Activated T-cell treated with anti-CD3 and anti-CD28 coated beads for 24 hours (primary cell): Measurements from ENCODE around the gene GIMAP7.
A peak's percentile ranks its signal among the peaks of the same experiment; 100 is the strongest.
"Not testable (repeated sequence)": the region's sequence is repeated elsewhere in the genome, so short reads cannot be mapped to it uniquely, and the experiment has no call there.

ENCODE experiments used
- DNase-seq: peaks from one replicate; pipeline ENCODE4 v3.0.0-alpha.2; 2020; ENCODE audit warnings: low read depth

The GIMAP7 gene

DNA sequence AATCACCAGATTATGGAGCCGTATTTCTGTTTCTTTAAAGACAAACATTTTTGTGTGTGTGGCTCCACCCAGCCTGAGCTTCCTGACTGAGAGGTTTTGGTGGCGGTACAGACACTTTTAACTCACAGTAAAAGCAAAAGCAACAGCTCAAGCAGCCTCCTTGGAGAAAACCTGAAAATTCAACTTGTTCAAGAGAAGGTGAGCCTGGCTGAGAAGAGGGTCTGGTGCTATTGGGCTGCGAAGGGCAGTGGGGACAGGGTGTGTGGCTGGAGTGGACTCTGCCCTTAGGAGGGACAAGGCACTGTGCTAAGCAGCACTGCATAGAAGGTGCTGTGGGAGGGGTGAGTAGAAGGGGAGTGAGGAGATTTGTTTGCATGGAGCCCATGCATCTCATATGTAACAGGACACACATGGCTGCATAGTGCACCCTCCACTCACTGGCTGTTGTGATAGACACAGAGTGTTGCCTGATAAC is at the start of gene GIMAP7:
Gene GIMAP7 (plus strand): TSS at position 125 of the 475 bp plus-strand sequence. CDS start 5,103 bp downstream, outside the sequence.
- peak; percentile 51 for DNase-seq

DNA sequence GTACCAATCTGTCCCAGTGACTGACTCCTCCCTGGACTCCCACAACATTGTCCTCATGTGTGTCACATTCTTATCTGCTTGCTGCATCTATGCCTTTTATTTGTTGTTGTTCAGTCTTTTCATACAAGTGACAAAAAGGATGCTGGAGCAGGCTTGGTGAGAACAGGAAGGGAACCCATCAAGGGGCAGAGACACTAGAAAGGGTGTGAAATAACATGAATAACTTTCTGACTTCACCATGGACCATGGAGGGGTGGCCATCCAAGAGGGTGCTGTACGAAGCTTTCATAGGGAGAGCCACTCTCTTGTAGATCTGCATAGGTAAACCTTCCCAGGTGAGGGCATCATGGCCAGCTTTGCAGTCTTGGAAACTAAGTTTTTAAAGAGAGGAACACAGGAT is 49.7 kb upstream of the GIMAP7 start:
- no peak for DNase-seq

GRCh38 chr7:150465414-150465813 is 49.3 kb upstream of the GIMAP7 start:
- no peak for DNase-seq

- DNase-seq = no peak
Measured at GRCh38 chr7:150466477-150466876, 48.2 kb upstream of the GIMAP7 start.

DNA sequence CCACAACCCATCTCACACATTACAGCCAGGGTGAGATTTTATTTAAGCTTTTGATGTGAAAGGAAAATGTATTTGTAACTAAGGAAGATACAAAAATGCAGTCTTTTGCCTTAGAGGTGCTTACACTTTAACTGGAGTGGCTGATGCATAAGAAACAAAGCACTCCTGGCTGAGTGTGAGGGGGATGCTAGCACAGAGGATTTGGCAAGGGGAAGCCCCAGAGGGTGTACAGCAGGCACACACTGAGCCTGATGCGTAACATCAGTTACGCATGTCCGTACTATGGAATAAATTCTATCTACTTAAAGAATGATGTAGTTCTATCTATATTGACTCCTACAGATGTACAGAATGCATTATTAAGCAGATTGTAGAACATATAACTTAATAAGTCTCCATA is 46.4 kb upstream of the GIMAP7 start:
- no peak for DNase-seq

DNA sequence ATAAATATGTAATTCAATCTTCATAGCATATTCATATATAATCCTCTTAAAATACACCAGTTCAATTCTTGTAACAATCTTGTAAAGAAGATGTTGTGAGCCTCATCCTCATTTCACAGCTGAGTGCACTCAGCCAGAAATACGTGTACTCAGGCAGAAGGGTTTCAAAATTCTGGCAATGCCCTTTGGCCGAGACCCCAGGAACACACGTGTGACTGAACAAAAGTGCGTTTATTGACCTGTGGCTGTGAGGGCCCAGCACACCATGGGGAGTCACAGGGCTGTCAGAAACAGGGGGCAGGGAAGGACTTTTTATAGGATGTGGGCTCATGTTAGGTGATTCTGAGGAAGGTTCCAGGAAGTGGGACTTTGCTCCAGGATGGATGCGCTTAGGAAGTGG is 42.8 kb upstream of the GIMAP7 start:
- DNase-seq = no peak

- DNase-seq = no peak
Measured at GRCh38 chr7:150473902-150474301, 40.8 kb upstream of the GIMAP7 start.

DNA sequence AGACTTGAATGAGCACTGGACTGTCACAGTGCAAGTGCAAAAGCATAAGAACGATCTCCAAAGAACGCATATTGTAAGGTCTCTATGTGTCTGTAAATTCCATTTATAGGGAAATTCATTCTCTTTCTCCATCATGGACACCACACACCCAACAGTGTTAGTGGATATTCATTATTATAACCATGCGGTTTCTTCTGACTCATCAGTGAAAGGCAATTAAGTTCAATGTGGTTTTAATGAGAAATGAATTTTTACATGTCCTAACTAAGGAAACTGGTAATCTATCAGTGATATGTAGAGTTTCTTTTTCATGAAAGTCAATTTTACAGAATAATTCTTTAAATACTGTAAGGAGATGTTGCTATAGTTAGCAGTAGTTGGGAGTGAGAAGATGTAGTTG is 38.4 kb upstream of the GIMAP7 start:
- DNase-seq = no peak

DNA sequence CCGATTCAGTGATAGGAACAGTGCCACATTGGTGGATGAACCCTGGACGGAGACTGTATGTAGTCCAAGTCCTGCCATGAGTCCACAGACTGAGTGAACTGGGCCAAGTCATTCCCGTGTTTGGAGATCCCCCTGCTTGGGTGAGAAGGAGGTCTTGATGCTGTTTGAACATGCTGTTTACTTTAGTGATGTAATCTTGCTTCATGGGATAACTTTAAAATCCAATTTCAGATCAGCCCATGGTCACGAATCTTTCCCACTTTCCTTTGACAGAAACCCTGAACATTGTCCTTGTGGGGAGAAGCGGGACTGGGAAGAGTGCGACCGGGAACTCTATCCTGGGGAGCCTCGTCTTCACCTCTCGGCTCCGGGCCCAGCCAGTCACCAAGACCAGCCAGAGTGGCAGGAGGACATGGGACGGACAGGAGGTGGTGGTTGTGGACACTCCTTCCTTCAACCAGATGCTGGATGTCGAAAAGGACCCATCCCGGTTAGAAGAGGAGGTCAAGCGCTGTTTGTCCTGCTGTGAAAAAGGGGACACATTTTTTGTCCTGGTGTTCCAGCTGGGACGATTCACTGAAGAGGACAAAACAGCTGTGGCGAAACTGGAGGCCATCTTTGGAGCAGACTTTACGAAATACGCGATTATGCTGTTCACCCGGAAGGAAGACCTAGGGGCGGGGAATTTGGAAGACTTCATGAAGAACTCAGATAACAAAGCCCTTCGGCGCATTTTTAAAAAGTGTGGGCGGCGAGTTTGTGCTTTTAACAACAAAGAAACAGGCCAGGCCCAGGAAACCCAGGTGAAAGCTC is 37.6 kb upstream of the GIMAP7 start:
- DNase-seq = no peak

DNA sequence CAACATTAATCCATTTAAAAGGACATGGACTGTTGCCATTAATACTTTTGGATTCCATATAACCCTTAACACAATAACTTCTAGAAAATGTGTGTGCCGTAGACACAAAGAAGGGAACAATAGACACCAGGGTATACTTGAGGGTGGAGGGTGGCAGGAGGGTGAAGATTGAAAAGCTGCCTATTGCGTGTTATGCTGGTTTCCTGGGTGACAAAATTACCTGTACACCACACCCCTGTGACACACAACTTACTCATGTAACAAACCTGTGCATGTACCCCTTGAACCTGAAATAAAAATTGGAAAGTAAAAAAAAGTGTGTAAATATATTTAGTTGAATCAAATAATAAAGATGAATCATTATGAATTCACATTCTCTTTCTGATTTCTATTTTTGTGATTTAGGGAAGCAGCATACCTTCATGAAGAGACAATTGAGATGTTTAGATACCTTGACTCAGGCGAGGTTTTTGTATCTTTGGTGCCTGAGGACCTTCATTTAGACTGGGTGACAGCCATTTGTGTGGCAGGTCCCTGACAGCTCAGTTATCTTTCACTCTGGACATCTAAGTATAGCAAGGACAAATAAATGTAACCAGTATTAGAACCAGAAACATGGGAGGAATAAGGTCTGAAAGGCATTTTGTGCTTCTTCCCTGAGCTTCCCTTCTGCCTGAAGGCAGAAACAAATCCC is 35.5 kb upstream of the GIMAP7 start:
- no peak for DNase-seq

- no peak for DNase-seq
Measured at GRCh38 chr7:150481186-150481920, 33.3 kb upstream of the GIMAP7 start.

GRCh38 chr7:150481922-150482321 is 32.8 kb upstream of the GIMAP7 start:
- DNase-seq = no peak

DNA sequence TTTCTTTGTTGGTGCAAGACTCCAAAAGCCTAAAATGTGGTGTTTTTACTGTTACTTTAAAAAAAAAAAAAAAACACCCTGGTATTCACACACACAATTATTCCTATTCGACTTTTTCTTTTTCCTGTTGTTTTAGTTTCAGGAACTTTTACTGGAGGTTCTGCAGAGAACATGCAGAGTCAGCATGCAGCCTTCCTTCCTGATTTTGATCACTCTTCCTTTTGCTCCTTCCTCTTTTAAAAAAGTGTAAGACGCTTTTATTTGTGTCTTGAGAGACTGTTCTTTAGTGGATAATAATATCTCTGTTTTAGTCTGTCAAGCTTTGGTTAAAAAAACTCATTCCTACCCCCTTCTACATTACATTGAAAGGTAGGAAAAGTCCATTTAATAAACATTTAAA is 31.2 kb upstream of the GIMAP7 start:
- DNase-seq = not testable (repeated sequence)

DNA sequence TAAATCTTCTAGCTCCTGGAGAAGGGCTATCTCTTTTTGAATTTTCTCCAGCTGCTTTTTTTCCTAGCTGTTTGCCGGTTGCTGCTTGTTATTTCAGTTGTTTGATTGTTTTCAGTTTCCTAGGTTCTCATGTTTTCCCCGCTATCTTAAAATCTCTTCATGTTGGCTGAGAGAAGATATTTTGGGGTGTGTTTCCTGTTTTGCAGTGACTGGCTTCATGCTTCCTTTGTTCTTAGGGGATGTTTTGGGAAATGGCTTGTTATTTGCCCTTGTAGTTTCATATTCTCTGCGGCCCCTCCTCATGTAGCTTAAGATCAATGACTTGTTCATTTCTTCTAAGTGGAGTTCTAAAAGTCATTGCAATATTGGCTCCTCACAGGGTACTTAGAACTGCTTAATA is 30.6 kb upstream of the GIMAP7 start:
- DNase-seq = not testable (repeated sequence)

DNA sequence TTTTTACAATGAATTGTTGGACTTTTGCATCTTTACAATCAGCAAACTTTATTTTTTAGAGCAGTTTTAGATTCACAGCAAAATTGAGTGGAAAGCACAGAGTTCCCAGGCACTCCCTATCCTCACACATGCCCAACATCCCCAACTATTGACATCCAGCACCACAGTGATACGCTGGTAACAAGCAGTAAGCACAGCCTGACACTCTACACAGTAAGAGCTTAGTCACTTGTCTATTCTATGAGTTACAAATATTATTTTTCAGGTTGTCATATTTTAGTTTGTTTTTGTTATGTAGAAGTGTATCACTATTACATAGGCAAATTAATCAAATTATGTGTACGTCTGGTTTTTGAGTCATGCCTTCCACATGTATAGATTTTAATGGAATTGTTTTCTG is 27.0 kb upstream of the GIMAP7 start:
- no peak for DNase-seq

GRCh38 chr7:150489782-150490181 is 24.9 kb upstream of the GIMAP7 start:
- DNase-seq = no peak

- not testable (repeated sequence) for DNase-seq
Measured at GRCh38 chr7:150493442-150493841, 21.2 kb upstream of the GIMAP7 start.

GRCh38 chr7:150502519-150502918 is 12.2 kb upstream of the GIMAP7 start:
- no peak for DNase-seq

GRCh38 chr7:150503155-150503554 is 11.5 kb upstream of the GIMAP7 start:
- no peak for DNase-seq

DNA sequence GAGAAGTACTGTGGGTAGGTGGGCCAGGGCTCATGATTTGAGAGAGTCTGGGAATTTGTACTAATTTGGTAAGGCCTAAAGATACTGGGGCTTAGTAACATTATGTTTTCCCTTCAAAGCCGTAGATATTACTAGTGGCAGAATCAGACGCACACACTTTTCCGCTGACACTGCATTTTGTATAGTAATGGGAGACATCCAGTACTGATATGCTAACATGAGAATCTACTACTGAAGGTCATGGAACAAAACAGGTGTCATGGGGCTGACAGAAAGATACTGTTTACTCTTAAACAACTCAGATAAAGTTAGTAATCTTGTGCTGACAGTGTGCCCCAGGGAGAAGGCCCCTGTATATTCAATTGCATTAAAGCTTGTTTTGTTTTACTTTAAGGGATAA is 11.1 kb upstream of the GIMAP7 start:
- DNase-seq = no peak

DNA sequence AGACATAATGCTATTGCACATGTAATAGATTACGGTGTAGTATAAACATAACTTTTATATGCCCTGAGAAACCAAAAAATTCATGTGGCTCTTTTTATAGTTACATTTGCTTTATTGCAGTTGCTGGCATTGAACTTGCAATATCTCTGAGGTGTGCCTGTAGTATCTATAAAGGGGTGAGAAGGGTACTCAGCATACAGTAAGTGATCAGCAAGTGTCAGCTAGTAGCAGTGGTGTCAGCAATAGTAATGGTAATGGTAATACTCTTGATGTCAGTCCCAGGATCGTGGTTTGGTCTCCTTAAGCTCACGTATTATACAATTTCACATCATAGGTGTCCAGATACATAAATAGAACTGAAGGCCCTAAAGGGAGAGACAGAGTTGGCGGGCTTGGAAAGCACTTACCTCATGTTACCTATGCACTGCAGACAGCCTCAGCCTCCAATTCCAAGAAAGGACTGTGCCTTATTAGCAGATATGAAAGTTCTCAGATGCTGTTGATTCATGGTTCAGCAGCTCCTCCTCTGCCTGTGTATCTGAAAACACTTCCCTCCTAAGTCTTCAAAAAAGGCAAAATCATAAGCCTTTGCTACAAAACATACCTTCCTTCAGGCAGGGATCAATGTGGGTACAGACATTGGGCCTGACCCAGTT is 6.6 kb upstream of the GIMAP7 start:
- DNase-seq = no peak

- DNase-seq = no peak
Measured at GRCh38 chr7:150511048-150511447, 3.6 kb upstream of the GIMAP7 start.
